NCI-H524 (cell line): ENCODE data around the gene TBATA.

Experiments used
- DNase-seq, 2 experiments: peaks; one replicate each; lab custom pipeline; 2025; lab: John Stamatoyannopoulos, UW

TBATA gene

GRCh38 chr10:70809011-70809611 is 23.9 kb upstream of the TBATA start:
- no peak for DNase-seq

DNA sequence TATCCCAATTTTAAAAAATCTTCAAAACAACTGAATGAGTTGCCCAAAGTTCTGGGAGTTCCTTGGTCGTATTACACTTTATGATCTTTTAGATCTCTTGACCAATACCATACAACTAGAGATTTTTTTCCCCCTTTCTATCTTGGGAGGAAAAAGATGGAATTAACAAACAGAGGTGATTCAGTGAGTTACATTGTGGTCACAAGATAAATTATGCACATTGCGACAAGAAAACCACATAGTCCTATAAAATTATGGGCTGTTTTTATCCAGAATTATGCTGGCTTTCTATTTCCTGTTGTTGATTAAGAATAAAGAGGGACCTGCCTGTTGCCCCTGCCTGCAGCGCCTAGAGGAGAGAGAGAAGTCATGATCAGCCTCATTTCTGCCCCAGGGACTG is 22.4 kb upstream of the TBATA start:
- DNase-seq = no peak

- DNase-seq = no peak
Measured at GRCh38 chr10:70806841-70807240, 21.7 kb upstream of the TBATA start.

DNA sequence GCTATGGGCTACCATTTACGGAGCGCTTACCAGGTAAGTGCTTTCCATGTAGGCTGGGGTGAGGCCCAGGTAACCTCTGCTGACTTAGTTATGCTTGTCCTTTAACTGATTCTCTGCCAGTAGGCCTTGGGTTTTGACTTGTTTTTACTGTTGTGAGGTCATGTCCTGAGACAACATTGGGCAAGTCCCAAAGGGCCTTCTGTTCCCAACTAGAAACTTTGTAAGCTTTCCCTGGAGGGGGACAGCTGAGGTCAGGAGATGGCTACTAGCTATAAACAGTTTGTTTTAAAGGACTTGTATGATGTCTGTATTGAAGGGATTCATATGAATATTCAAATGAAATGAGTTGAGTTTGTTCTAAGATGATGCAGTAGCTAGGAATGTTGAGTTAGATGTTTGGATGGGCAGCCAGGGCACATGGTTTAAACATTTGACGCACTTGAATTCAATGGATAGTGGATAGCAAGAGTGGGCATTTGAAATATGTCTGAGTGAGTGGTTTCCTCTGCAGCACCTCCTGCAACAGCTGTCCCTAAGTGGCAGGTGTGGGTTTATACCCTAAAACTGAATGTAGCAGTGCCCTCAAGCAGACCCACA is 20.5 kb upstream of the TBATA start:
- DNase-seq = no peak

DNA sequence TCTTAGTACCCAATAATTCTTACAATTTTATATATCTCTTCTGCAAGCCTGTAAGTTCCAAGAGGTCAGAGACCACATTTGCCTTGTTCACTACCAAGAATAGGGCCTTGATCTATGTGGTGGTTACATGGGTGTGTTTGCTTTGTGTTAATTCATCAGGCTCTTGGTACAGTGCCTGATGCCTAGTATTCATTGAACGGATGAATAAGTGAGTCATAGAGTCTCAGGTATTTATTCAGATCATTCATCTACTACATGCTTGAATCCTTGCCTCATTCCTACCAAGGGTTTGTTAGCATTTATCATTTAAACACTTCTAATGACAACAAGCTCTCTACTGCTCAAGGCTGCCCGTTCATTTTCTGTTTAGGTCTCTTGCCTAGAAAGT is 19.2 kb upstream of the TBATA start:
- no peak for DNase-seq

GRCh38 chr10:70803775-70804420 is 18.7 kb upstream of the TBATA start:
- no peak for DNase-seq

DNA sequence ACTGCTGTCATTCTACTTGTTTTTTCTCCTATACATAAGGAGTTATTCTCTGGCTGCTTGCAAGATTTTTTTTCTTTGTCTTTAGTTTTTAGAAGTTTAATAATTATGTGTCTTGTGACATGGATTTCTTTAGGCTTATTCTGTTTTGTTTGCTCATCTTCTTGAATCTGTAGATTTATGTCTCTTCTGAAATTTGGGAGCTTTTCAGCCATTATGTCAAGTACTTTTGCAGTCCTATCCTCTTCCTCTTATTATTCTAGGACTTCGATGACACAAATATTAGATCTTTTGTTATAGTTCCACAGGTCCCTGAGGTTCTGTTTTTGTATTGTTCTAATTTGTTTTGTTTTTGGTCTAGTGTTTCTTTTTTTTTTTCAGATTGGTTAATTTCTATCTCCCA is 16.7 kb upstream of the TBATA start:
- no peak for DNase-seq

GRCh38 chr10:70799124-70799523 is 13.9 kb upstream of the TBATA start:
- no peak for DNase-seq

DNA sequence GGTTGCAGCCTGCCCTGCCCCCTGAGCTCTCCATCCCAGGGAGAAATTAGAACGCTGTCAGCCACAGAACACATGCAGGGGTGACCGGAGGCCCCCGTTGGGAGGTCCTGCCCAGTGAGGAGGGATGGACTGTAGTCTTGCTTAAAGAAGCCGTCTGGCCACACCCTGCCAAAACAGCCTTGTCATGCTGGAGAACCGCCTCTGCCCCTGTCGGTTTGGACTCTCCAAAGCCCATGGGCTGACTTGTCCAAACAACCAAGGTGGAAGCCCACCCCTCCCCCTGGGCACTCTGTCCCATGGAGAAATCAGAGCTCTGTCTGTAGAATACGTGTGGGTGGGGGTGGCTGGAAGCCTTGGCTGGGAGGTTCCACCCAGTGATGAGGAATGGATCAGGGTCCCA is 12.7 kb upstream of the TBATA start:
- no peak for DNase-seq

- DNase-seq = no peak
Measured at GRCh38 chr10:70795613-70796012, 10.4 kb upstream of the TBATA start.

DNA sequence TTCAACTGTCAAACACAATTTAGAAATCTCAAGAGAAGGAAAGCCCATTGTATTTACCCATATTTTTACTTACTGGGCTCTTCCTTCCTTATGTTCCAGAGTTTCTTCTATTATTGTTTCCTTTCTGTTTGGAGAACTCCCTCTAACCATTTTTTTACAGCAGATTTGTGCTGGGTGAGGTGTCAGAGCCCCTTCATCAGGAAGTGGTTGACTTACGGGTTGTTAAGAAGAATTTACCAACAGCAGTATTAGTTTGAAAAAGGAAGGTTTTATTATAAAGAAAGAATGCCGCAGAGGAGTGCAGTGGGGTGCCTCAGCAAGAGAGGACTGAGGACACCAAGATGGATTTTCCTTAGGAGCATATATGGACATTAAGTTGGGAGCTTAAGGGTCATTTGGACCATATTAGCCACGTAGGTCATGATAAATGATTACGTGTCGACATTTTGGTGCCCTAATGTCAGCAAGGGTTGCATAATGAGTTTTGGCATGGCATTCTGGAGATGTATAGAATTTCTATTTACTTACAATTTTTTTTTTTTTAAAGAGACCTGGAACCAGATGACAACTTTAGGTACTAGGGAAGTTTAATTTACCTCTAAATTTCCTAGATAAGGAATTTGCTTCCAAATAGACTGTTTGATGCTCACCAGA is 6.3 kb upstream of the TBATA start:
- DNase-seq = no peak

DNA sequence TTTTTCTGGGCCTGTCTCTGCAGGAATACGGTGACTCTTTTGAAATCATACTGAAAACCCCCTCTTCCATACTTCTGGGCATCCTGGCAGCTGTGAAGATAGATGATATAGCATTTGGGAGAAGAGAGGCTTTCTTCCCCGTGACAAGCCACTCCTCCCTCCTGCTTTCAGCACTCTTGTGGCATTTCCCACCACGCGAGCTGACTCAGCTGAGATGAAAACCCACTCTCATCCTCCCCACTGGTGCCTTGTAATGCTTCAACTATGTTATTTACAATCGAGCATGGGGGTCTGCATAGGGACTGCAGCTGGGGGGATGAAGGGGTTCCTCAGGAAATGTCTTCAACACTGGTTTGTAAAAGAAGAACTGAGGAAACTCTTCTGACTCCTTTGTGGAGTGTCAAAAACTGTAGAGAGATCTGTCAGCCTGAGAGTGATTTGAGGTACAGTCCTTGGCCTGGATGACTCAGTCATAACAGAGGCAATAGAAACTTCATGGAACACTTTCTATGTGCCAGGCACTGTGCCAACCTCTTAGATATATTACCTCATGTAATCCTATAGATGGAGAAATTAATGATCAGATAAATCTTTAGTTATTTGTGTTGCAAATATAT is 1.7 kb upstream of the TBATA start:
- DNase-seq = no peak

DNA sequence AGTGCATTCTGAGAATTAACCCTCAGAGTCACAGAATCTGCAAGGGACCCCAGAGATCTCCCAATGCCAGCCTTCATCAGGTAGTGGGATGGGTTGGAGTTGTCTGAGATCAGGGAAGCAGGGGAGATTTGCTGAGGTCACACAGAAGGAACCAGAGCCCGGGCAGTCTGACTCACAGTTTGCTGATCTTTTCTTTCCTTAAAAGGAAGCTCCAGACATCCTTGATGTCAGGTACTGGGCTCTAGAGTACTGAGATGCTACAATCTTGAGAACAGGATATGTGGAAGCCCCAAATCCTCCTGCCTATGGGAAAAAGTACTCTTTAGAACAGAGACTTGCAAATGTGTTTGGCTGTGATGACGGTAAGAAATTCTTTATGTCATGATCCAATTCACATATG is 706 bp downstream of the TBATA start:
- no peak for DNase-seq

- no peak for DNase-seq
Measured at GRCh38 chr10:70784016-70784415, 1.2 kb downstream of the TBATA start.

DNA sequence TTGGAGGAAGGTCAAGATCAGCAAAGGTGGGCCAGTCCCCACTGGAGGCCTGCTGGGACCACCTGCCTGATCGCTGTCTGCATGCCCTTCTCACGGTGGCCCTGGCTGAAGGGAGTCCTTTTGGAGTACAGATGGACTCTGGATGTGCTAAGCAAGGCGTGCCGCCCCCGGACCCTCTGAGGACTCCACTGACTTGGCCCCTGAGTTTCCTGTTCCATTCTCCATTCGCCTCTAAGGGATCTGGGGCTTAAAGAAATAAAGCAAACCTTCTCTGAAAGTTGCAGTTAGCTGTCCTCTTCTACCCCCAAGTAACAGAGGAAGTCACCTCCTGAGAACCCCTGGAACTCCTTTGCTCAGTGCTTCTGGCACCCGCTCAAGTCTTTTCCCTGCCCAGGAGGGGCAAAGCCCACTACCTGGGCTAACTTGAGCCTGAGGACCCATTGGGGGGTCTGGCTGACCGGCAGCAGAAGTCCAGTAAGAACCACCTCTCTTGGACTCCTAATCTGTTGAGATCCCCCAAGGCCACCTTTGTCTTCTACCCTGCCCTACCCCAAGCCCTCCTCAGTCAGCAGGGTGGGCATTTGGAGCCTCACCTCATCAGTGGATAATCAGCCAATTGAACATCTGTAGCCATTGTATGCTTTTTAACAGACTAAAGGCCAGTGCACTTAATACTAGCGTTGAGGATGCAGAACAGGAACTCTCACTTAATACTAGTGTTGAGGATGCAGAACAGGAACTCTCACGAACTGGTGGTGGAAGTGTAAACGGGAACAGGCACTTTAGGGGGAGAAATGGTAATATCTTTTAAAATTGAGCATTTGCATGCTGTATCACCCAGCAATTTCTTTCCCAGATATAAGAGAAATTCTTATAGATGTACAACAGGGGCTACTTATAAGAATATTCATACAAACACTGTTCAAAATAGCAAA is 2.2 kb downstream of the TBATA start:
- no peak for DNase-seq

- DNase-seq = no peak
Measured at GRCh38 chr10:70782086-70782745, 3.0 kb downstream of the TBATA start.

DNA sequence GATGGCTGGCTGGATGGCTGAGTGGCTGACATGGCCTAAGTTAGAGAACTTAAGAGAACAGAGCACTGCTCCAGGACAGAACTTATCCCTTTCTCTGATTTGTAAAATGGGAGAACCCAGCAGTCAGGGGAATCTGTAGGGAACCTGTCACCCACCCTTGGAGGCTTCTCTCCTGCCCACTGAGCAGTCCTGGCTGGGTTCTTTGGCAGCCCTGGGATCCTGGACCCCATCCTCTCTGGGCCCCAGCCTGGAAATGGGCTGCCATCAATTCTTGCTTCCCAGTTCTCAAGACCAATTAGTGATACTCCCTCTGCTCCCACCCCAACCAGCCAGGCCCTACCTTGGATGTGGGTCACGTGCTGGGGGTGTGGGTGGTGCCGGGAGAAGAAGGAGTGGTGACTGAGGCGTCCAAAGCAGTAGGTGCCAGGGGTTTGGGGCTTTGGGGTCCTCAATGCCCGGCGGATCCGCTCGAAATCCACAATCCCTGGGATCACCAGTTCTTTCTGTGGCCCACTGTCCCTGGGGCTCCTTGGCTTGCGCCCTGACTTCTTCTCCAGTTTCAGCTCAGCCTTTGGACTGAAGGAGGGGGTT is 3.6 kb downstream of the TBATA start:
- no peak for DNase-seq

DNA sequence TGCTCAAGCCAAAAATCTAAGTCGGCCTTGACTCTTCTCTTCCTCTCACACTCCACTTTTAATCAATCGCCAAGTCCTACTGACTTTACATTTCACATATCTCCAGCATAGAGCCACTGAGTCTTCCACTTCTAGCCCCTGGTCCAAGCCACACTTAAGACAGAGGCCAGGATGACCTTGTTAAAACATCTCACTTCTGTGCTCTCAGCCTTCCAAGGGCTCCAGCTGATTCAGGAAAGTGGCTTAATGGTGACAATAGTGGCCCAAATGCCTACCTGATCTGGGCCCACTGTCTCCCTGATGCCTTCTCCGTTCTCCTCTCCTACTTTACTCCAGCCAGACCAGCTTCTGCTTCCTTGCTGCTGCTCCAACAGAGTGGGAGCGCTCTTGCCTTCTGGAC is 4.4 kb downstream of the TBATA start:
- no peak for DNase-seq

DNA sequence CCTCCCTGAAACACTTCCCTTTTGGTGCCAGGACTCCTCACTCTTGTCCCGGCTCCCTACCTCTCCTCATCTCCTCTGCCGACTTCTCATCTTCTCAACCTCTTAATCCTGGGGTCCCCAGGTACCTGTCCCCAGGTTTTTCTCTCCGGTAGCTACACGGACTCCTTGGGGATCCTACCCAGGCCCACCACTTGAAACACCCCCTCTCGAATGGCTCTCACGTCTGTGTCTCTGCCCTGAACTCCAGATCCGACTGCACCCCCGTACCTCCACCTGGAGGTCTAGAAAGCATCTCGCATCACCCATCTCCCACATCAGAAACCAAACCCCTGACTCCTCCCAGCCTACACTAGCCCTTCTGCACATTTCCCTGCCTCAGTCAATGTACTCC is 4.8 kb downstream of the TBATA start:
- DNase-seq = no peak

DNA sequence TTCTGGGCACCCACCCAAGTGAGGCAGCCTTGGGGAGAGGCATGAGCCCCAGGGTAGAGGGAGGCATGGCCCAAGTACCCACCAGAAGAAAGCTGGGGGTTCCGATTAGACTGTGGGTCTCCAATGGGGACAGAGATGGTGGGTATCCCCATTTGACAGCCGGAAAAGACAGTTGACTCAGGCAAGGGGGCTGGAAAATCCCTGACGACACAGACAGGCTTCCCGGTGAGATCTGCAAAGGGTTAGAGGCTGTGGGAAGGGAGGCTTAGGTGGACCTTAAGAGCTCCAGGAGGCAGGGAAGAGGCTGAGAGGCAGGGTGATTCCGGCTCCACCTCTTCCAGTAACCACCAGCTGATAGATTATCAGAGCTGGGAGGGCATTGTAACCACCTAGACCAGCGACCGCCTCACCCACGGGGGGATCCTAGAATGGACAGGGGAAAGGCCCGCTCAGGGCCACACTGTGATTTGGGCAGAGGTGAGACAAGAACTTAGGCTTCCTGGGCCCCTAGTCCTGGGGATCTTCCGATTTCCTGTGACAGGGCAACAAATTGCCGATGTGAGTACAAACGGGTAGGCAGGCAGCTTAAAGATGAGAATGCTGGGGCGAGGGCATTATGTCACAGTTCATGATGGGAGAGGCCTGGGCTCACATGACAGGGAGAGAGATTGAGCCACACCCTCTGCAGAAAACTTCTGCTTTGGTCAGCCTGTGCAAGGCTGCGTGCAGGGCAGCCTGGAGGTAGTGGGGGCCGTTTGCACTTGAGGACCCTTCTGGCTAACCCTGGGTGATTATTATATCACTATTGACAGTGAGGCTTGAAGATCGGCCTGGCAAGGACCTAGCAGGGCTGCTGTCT is 5.4 kb downstream of the TBATA start:
- DNase-seq = no peak
